ENCODE measurements around the gene PGAM1. TPM values are rescaled to one million over a fixed set of nuclear protein-coding genes. Genes with fewer than 3 reads are reported as not detected.

The PGAM1 gene
- total and polyA plus RNA-seq, 9 of the 15 experiments (the other 6 are each of a cell fraction or from before 2014, with no cell fraction given) = 40.3 to 559 (median 269) TPM

DNA sequence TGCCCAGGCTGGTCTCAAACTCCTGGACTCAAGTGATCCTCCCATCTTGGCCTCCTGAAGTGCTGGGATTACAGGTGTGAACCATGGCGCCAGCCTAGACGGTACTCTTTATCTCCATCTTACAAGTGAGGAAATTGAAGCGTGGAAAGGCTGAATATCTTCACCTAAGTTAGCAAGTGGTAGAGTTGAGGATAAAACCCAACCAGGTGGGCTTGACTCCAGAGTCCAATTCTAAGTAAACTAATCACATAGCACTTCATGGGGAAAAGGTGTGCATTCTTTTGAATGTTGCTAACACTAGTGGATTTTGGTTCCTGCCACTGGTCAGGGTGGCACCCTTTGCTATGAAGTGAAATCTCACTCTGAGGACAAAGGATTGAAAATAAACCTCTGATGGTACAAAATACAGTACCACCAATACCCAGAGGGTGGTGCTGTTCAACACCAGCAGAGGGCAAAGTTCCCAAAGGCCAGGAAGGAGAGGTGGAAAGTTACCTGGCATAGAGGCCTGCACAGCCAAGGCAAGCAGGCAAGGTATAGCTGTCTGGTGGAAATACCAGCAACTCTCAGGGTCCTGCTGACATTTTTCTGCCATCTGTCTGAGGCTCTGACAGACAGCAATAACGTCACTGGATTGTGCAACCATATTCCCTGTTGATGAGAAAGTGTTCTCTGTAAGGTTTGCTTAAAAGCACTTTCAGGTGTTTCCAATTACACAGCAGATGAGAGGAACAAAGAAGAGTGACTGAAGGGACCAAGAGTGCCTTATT, 37.6 kb downstream of the PGAM1 start (continued):
- TF ChIP-seq NR2C2 (CRISPR knock-in tag; IDR thresholded peaks at IDR 0.05) = no peak
- TF ChIP-seq NR2C2 (tag; IDR thresholded peaks at IDR 0.05) = peak; percentile 42; the same call in 1 of the 2 replicates
- TF ChIP-seq, protein P1, sequence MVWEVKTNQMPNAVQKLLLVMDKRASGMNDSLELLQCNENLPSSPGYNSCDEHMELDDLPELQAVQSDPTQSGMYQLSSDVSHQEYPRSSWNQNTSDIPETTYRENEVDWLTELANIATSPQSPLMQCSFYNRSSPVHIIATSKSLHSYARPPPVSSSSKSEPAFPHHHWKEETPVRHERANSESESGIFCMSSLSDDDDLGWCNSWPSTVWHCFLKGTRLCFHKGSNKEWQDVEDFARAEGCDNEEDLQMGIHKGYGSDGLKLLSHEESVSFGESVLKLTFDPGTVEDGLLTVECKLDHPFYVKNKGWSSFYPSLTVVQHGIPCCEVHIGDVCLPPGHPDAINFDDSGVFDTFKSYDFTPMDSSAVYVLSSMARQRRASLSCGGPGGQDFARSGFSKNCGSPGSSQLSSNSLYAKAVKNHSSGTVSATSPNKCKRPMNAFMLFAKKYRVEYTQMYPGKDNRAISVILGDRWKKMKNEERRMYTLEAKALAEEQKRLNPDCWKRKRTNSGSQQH (CRISPR knock-in tag; IDR thresholded peaks at IDR 0.05) = no peak
- TF ChIP-seq ARID2 (IDR thresholded peaks at IDR 0.05) = no peak

DNA sequence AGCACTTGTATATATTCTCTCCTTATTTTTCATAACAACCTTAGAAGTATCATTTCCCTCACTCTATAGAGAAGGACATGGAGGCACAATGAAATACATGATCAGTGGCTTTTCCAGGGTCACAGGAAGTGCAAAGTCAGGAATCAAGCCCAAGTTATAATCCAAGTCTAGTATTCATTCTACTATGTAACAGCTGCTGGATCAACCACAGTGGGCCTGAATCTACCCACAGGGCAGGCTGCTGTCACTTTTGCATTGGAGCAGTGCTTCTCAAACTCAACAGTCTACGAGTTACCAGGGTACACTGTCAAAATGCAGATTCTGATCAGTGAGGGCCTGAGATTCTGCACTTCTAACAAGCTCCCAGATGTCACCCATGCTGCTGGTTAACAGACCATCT, 38.2 kb downstream of the PGAM1 start:
- WGBS (ENCODE audit: insufficient coverage, low coverage, missing lambda C conversion rate) = 73% methylated on average over 1 of the region's 1 CpG
- no peaks in the 10 kb centered on the region for H4K20me1 ChIP-seq (replicated peaks; ENCODE audit: control insufficient read depth, insufficient read depth, low read length)
- H3K9ac ChIP-seq (ENCODE audit: insufficient read depth in 1 of 2, low read depth in 2 of 2, low read length in 2 of 2) = no peak overlapping the region
- intact Hi-C loops (cut with micrococcal nuclease) = loop anchor here (5.0 kb wide), 1 partner anchor 88 kb away; no protein-coding TSS in a partner anchor
- no peak overlapping the region for H3K27ac ChIP-seq (ENCODE audit: extremely low read depth, low read depth, low read length)
- no peaks in the 10 kb centered on the region for H3K9me3 ChIP-seq (replicated peaks; ENCODE audit: control insufficient read depth, insufficient read depth, low read depth, low read length)
- no peaks in the 10 kb centered on the region for H3K9me1 ChIP-seq (ENCODE audit: control insufficient read depth, insufficient read depth, low read length)
- FAIRE-seq (no peak), ATAC-seq (no peak), DNase-seq (ENCODE audit: extremely low read depth in 1 of 4, low spot score in 3 of 4) (no peak)
- no peaks in the 10 kb centered on the region for H3K4me1 ChIP-seq (replicated peaks in 1 of 2; ENCODE audit: control insufficient read depth in 2 of 2, insufficient read depth in 2 of 2, low read length in 2 of 2)
- no peak overlapping the region for H3K4me3 ChIP-seq
- ChIA-PET POLR2A (interaction anchor here (0.8 to 1.4 kb wide), 3 partner anchors 8 to 146 kb away, joined by 3 to 4 read pairs (median 4); no protein-coding TSS in a partner anchor), CTCF (ENCODE audit: low intra/inter-chr PET ratio) (interaction anchor here (0.6 to 1.1 kb wide), 2 partner anchors 138 to 268 kb away, joined by 3 to 4 read pairs; no protein-coding TSS in a partner anchor)
- H3K79me2 ChIP-seq (ENCODE audit: control insufficient read depth, insufficient read depth, low read length) = no peaks in the 10 kb centered on the region
- H3K27me3 ChIP-seq (ENCODE audit: control insufficient read depth in 2 of 2, insufficient read depth in 2 of 2, low read length in 2 of 2) = no peaks in the 10 kb centered on the region
- TF ChIP-seq DDX20 (tag; IDR thresholded peaks at IDR 0.05; ENCODE audit: low read depth) = no peak
- TF ChIP-seq SMC3 (conservative IDR thresholded peaks at IDR 0.05; ENCODE audit: insufficient read depth, low read depth, low read length) = no peak
- TF ChIP-seq NFATC3 (IDR thresholded peaks at IDR 0.05) = no peak
- TF ChIP-seq, protein P2, sequence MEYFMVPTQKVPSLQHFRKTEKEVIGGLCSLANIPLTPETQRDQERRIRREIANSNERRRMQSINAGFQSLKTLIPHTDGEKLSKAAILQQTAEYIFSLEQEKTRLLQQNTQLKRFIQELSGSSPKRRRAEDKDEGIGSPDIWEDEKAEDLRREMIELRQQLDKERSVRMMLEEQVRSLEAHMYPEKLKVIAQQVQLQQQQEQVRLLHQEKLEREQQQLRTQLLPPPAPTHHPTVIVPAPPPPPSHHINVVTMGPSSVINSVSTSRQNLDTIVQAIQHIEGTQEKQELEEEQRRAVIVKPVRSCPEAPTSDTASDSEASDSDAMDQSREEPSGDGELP (CRISPR knock-in tag; IDR thresholded peaks at IDR 0.05; ENCODE audit: borderline replicate concordance) = no peak
- no peak for TF ChIP-seq RNF2 (IDR thresholded peaks at IDR 0.05)
- TF ChIP-seq DNMT1 (IDR thresholded peaks at IDR 0.05) = no peak
- no peak for TF ChIP-seq ZNF77 (CRISPR knock-in tag; IDR thresholded peaks at IDR 0.05)
- TF ChIP-seq, protein P3, sequence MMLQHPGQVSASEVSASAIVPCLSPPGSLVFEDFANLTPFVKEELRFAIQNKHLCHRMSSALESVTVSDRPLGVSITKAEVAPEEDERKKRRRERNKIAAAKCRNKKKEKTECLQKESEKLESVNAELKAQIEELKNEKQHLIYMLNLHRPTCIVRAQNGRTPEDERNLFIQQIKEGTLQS (IDR thresholded peaks at IDR 0.05) = no peak
- TF ChIP-seq, protein P3 (CRISPR knock-in tag; conservative IDR thresholded peaks at IDR 0.05) = no peak
- no peak for TF ChIP-seq NR2C1 (IDR thresholded peaks at IDR 0.05)
- no peak for TF ChIP-seq NR2C1 (tag; IDR thresholded peaks at IDR 0.05)
- peaks cover 84% of the 10 kb centered on the region for H3K36me3 ChIP-seq (ENCODE audit: control insufficient read depth, insufficient read depth, low read length)
- H3K4me2 ChIP-seq (ENCODE audit: insufficient read depth, low read length) = no peak overlapping the region
- in situ Hi-C loops (cut with MboI) = loop anchor here (5.0 kb wide), 1 partner anchor 148 kb away; no protein-coding TSS in a partner anchor
- no TSS peak for BruUV-seq (replicated peaks)
- no peak overlapping the region for H2AFZ ChIP-seq (ENCODE audit: low read depth, low read length)

Measured in K562 (cell line).